GM19468 (cell line): Measurements from ENCODE around the gene FOXE3.

Experiments
- ATAC-seq: cut with Tn5 transposase; IDR thresholded peaks from one replicate; pipeline ENCODE4 v1.9.1; 2021; ENCODE audit warnings: mild to moderate bottlenecking, moderate library complexity, moderate number of reproducible peaks; ENCODE audit not compliant: unreplicated experiment; ENCODE audit errors: extremely low read depth

FOXE3 gene

GRCh38 chr1:47403321-47403910 is 12.7 kb upstream of the FOXE3 start:
- ATAC-seq, result no peak

- ATAC-seq, result no peak
Measured at GRCh38 chr1:47405697-47406096, 10.4 kb upstream of the FOXE3 start.

DNA sequence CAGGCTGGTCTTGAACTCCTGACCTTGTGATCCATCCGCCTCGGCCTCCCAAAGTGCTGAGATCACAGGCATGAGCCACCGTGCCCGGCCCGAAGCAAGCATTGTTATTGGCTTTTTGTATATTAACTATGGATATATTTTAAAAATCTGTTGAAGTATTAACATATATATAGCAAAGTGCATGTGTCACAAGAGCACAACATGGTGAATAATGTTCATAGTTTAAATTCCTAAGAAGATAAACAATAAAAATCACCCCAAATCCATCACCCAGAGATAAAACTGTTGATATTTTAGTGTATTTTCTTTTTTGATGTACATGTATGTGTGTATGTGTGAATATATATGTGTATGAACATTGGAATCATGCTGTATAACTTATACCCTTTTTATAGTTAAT is 9.1 kb upstream of the FOXE3 start:
- ATAC-seq, result no peak

DNA sequence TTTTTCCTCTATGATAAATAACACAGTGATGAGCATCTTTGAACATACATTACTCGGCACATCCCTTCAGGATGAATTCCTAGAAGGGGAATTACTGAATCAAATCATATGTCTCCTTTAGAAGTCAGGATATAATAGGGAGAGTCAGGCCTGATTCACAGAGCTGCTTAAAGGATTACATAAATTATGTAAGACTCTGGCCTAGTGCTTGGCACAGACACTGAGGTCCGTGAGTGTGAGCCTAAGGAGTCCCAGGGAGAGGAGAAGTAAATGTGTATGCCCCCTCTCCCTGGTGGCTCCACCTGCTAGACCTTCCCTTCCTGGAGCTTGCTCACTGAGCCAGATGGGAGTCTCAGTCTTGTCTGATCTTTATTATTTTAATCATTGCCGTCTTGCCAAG is 8.6 kb upstream of the FOXE3 start:
- no peak for ATAC-seq

DNA sequence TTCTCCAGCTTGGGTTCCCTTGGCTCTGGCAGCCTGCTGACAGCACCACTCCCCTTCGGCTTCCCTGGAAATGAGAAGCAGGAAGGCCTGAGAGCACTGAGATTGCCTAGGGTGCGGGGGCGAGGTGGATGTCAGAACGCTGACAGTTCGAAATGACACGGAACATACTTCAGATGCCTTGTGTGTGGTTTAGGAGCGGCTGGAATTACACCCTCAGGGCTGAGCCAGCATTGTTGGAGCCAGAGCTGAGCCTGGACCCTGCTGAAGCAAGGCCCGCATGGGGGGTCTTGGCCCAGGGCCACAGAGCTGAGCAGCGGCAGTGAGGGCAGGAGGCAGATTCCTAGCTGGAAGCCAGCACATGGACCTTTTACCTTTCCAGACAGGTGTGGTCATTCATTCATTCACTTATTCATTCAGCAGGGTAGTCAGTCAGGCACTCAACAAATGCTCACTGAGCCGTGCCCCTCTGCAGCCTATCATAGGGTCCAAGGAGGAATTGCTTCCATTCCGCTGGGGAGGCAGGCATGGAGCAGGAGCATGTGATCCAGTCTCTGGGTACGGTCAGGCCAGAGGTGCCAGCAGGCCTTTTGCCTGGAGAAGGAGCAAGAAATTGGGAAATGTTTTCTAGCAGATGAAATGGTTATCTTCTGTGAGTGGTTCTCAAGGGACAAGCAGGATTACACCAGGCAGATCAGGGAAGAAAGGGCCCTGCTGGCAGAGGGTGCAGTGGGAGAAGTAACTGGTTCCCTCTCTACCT is 6.6 kb upstream of the FOXE3 start:
- no peak for ATAC-seq

DNA sequence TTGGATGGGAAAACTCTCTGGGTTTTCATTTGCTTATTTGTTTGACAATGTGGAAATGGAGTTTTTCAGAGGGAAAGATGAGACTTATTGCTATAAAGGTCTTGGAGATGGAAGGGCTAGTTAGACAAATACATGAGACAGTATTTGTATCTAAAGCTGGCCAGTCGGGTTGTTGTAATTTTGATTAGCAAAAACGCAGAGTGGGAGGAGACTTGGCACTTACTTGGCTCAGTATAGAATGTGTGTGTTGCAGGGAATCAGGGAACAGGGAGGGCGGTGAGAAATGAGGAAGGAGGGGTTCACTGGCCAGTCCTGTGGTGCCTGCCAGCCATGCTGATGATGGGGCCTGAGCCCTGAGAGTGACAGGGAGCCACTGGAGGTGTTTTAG is 6.0 kb upstream of the FOXE3 start:
- no peak for ATAC-seq

DNA sequence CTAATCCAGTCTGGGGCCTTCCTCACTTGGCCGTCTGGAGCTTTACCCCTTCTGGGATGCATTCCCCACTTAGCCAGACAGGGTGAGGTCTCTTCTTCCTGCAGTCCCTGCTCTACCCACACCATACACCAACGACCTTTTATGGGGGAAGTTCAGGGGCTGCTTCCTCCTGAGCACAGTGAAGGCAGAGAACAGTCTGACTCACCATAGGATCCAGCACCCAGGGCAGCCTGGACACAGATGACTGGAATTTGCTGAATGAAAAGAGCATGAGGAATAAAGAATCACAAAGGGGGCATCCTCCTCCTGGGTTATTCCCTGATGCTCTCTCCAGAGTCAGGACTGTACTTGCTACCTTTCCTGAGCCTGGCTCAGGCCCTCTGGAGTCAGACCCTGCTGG is 4.6 kb upstream of the FOXE3 start:
- ATAC-seq, result no peak

DNA sequence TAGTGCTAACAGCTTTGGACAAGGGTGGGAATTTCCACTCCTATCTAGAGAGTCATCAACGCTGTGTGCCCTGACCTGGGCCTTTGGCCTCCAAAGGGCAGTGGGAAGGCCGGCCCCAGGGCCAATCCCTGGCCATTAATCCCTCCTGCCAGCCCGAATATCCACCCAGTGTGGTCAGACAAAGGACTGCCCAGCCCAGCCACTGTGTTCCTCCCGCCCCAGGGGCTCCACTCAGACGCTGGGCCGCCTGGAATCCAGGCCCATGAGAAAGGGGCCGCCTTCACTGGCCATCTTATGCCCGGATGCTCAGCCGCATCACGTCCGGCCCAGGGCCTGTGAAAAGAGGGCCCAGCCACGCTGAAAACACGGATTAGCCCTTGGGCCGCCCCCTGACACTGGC is 3.6 kb upstream of the FOXE3 start:
- ATAC-seq, result no peak

GRCh38 chr1:47416319-47417169 is 459 bp downstream of the FOXE3 start:
- ATAC-seq, result no peak

DNA sequence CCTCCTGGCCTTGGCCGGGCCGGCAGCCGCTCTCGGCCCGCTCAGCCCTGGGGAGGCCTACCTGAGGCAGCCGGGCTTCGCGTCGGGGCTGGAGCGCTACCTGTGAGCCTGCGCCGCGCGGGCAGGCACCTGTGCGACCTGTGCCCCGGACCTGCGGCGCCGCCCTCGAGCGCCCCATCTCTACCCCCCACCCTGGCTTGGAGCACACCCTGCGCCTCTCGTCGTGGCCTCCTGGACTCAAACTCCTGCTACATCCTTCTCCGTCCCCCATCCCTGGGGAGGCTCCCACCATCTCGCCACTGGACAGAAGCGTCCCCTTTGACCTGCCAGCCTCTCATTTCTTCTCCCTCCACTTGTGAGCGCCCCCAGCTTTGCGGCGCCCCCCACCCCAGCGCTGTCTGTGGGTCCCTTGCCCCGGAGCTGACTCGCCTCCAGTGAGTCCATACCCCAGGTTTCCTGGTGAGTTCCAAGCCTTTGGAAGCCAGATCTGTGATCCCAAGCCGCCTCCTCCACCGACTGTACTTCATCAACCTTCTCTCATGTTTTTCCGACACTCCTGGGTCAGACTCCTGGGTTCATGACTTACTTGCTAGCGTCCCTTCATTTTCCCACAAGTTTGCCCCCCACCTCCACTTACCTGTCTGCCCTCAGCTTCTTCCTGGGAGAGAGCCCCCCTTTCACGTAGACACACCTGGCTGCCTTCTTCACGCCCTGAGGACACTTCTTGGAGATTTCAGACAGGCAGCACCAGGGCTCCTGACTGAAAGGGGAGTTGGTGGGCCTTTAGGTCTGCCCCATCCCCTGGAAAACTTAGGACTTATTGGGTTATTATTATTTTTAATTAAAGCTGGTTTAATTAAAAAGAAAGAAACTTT is 1.3 kb downstream of the FOXE3 start:
- ATAC-seq, result no peak

- no peak for ATAC-seq
Measured at GRCh38 chr1:47418122-47418521, 2.0 kb downstream of the FOXE3 start.

- no peak for ATAC-seq
Measured at GRCh38 chr1:47418681-47419325, 2.7 kb downstream of the FOXE3 start.

DNA sequence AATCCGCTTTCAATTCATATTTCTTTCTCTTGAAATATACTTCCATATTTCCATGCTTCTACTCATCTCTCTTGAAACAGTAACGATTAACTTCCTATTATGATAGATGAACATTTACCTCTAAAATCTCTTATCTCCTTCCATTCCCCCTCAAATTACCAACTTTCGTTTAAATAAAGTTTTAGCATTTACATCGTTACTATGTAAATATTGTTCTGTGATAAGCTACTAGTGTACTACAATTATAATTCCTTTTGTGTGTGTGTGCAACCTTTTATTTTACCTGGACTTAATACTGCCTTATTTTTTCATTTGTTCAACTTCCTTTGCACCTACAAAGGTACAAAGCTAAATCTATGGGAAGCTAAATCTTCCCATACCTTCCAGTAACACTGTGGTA is 4.5 kb downstream of the FOXE3 start:
- ATAC-seq, result no peak

GRCh38 chr1:47423872-47424271 is 7.8 kb downstream of the FOXE3 start:
- ATAC-seq, result no peak

- no peak for ATAC-seq
Measured at GRCh38 chr1:47424336-47424982, 8.4 kb downstream of the FOXE3 start.

- no peak for ATAC-seq
Measured at GRCh38 chr1:47431534-47431933, 15.4 kb downstream of the FOXE3 start.

DNA sequence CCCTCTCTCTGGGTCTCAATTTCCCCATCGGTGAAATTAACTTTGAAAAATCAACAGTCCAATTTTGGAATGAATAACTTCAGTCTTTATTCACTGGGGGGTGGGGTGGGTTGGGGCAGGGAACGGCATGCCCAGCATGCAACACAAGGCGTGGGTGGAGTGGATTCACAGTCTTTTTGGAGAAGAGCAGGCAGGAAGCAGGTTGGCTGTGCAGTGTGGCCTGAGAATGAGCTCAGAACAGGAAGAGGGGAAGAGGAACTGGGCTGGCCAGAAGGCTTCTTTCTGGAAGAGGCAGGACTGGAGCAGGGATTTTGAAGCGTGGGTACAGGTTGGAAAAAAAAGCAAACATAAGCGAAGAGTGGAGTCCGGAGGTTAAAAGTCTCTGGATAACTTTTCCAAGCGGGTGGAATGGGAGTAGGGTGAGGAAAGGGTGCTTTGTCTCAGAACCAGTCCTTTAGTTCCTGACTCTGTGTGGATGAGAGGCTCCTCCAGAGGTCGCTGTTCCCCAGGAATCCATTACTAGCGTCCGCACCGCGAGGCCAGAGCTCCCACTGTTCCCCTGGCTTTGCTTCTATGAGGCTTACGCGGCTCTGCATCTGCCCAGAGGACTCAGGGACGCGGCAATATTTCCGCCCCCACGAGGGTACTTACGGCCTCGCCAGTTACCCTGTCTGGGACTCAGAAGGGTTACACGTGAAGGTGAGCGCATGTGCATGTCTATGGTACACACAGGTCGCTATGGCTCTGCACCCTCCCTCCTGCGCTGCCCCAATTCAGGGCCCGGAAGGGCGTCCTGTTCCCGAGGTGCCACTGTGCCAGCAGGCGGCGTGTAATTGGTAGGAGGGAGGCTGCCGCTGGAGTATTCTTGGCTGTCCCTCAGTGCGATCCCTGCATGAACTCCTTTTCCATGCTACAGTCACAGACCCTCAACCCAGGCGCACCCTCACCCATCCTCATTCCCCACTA is 16.3 kb downstream of the FOXE3 start:
- peak; percentile 23 for ATAC-seq

- ATAC-seq, result no peak
Measured at GRCh38 chr1:47433037-47433421, 16.9 kb downstream of the FOXE3 start.
